ENCODE measurements around the gene EDEM3. TPM values are rescaled to one million over a fixed set of nuclear protein-coding genes. Genes with fewer than 3 reads are reported as not detected.
"Not testable (repeated sequence)": the region's sequence is repeated elsewhere in the genome, so short reads cannot be mapped to it uniquely, and the experiment has no call there.

Gene EDEM3
- total RNA-seq, 1 donor from 2014 or later = 27.0 TPM

DNA sequence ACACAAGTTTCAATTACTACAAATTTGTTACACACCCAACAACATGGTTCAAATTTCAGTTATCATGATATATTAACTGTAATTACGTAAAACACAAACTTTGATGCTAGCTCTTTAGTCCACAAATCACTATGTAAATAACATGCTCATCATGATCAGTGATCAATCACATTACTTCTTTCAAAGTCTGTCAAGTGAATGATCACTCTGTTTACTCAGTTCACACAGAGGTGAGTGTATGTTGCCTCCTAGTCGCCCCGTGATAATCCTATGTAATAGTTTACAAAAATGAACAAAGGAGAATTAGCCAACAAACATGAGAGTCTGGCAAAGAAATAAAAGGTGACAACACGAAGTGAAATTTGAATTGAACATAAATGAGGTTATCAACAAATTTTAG, 14.3 kb downstream of the EDEM3 start:
- ATAC-seq (no peak), DNase-seq (ENCODE audit: low spot score) (no peak)

DNA sequence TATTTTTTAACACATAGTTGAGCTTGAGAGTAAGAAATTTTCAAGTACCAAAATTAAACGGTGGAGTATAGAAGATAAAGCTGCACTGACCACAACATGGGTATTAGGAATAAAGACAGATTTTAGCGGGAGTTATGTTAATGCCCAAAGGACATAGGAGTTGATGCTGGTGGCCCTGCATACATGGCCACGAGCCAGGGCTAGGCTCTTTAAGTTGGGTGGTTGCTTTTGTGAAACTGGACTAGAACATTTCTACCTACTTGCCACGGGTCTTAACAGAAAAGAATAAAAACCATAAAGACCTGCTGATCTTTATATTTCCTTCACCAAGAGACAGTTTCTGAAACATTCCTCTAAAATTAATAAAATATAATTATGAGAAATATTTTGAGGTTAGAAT, 14.9 kb downstream of the EDEM3 start:
- no peak for DNase-seq (ENCODE audit: low spot score)
- no peak for ATAC-seq

GRCh38 chr1:184739070-184739469, 15.6 kb downstream of the EDEM3 start:
- DNase-seq (ENCODE audit: low spot score) (no peak), ATAC-seq (no peak)

GRCh38 chr1:184734980-184735379, 19.7 kb downstream of the EDEM3 start:
- DNase-seq (ENCODE audit: low spot score) = no peak
- ATAC-seq = no peak

DNA sequence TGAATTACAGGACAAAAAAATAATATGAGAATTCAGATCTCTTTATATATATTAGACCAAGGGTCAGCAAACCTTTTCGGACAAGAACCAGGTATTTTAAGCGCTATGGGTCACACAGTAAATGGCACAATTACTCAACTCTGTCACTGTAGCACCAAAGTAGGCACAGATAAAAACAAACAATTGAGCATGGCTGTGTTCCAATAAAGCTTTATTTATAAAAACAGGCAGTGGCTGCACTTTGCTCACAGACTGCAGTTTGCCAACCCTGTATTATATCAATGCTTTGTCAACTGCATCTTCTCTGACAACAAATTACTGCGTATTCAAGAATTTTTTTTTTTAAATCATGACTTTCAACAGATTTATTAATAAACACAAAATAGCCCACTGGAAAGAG, 29.8 kb downstream of the EDEM3 start:
- ATAC-seq (peak; percentile 88), DNase-seq (ENCODE audit: low spot score) (no peak)

GRCh38 chr1:184716158-184716557, 38.5 kb downstream of the EDEM3 start:
- no peak for DNase-seq (ENCODE audit: low spot score)
- no peak for ATAC-seq

- DNase-seq (ENCODE audit: low spot score) (no peak), ATAC-seq (peak; percentile 74)
These were observed 45.2 kb downstream of the EDEM3 start for GRCh38 chr1:184709418-184709817.

GRCh38 chr1:184708084-184708676, 46.5 kb downstream of the EDEM3 start:
- ATAC-seq = no peak
- DNase-seq (ENCODE audit: low spot score) = no peak

- no peak for ATAC-seq
- DNase-seq (ENCODE audit: low spot score) = no peak
These were observed 49.4 kb downstream of the EDEM3 start for GRCh38 chr1:184705271-184705670.

- DNase-seq (ENCODE audit: low spot score) (no peak), ATAC-seq (no peak)
These were observed 52.8 kb downstream of the EDEM3 start for GRCh38 chr1:184701816-184702215.

DNA sequence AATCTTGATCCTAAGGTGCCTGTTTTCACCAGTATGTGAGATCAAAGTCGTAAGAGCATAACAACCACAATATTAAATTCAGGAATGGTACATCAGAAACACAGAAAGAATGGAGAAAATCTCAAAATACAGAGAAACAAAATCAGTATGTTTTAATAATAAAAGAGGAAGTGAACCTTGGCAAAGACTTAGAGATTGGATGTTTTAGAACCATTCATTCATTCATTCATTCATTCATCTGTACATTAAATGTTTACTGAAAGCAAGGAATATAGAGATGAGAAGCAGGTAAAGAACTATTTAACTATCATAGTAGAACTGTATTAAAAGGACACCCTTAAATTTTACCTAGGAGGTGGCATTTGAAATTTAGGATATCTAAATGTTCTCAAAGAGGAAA, 55.7 kb downstream of the EDEM3 start:
- ATAC-seq = no peak
- DNase-seq (ENCODE audit: low spot score) = no peak

GRCh38 chr1:184698016-184698415, 56.6 kb downstream of the EDEM3 start:
- no peak for ATAC-seq
- no peak for DNase-seq (ENCODE audit: low spot score)

- ATAC-seq (no peak), DNase-seq (ENCODE audit: low spot score) (no peak)
These were observed 58.3 kb downstream of the EDEM3 start for GRCh38 chr1:184696403-184696802.

DNA sequence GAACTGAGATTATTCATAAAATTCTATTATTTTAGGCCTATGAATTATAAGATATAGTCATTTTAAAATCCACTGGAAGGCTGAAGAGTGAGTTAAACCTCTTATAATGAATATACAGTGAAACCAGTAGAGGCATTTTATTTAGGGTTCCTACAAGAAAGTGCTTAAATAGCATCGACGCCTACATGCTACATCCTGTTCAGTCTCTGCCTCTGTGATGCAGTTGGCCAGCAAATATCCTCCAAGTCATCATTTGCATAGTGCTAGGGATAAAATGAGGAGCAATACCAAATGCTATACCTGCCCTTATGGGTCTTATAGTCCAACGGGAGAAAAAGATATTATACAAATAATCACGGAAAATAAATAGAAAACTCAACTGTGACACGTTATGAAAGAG, 59.6 kb downstream of the EDEM3 start:
- ATAC-seq (no peak), DNase-seq (ENCODE audit: low spot score) (no peak)

GRCh38 chr1:184693011-184693410, 61.6 kb downstream of the EDEM3 start:
- DNase-seq (ENCODE audit: low spot score) (no peak), ATAC-seq (no peak)

- ATAC-seq = peak; percentile 77
These were observed 62.8 kb downstream of the EDEM3 start for GRCh38 chr1:184691719-184692324.

DNA sequence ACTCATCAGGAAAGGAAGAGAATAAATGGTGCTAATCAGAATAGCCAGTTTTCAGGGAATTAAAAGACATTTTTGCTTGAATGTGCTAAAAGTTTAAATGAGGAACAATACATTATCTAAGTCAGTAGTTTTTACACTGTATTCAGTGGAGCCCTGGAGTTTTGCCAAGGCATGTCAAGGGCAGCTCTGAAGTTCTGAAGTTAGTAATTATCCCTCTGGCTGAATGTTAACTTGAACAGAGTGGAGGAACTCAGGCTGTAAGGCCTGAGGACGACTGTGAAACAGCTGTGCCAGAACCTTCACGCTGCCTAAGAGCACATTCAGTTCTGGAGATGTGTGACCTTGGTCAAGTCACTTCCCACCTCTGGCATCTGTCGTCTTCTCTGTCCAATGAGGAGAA, 68.1 kb downstream of the EDEM3 start:
- DNase-seq (ENCODE audit: low spot score) (no peak), ATAC-seq (peak; percentile 17)

More at GRCh38 chr1:184691719-184692324, 62.8 kb downstream of the EDEM3 start:
- DNase-seq (ENCODE audit: low spot score) = no peak

DNA sequence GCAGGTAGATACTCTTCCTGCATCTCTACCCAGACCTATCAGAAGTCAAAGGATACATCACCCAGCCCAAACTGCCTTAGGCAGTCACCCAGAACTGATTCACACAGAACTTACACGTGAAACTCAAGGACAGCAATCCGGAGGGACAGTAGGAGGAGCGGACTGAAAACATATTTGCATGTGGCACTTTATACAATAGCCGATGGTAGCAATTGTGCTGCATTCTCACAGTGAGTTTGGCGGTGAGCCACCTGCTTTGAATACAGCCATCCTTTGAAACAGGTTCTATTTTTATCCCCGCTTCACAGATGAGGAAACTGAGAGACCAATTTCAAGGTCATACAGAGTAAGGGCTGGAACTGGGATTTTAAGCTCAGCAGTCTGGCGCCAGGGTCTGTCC, 69.5 kb downstream of the EDEM3 start:
- DNase-seq (ENCODE audit: low spot score) (no peak), ATAC-seq (no peak)

DNA sequence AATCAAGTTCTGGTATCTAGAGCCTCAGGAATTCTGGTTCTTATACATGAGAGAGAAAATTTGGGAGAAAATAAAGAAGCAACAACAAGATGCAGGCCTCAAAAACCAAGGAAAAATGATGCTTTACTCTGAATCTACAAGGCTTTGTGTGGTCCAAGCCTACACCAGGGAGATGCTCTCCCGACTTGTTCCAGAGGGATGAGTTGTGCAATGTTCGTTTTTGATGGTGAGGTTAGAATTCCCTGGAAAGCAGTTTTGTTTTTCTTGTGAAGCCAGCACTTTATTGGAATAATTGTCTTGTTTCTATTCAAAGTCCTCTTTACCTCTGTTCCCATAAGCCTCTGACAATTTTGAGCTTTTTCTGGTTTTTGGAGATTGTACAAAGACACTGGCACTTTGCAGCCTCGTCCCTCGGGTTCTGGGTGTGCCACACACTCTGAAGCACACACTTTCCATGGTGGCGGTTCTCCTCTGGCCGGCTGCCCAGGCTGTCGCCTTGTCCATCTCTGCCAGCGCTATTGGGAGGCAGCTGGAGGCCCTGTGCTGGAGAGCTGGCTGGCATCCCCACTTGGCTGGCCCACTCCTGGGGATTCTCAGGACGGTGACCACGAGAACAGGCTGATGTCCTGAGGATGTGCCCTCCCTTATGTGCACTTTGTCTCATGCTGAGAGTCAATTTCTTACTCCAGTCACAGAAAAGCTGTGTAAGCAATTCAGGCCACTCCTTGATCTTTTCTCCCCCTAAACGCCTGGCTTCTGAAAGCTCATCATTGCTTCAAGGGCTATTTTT, 70.2 kb downstream of the EDEM3 start:
- ATAC-seq (peak; percentile 39), DNase-seq (ENCODE audit: low spot score) (no peak)

DNA sequence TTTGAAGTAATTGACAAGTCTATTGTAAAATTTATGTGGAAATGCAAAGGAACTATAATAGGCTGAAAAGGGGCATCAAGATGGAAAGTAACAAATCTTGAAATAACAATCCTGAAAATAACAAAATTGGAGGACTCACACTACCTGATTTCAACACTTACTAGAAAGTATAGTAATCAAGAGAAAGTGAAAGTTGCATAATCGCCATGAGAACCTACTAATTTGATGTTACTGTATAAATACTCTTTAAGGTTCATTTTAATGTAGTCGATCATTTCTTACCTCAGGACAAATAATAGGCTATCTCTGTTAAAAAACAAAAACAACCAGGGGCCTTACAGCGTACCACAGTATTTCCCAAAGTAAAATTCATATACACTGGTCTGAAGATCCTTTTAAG, 71.7 kb downstream of the EDEM3 start:
- ATAC-seq (no peak), DNase-seq (ENCODE audit: low spot score) (no peak)

GRCh38 chr1:184680611-184681225, 73.9 kb downstream of the EDEM3 start:
- ATAC-seq = not testable (repeated sequence)

GRCh38 chr1:184679472-184679871, 75.2 kb downstream of the EDEM3 start:
- DNase-seq (ENCODE audit: low spot score); ATAC-seq: not testable (repeated sequence)

More at GRCh38 chr1:184680611-184681225, 73.9 kb downstream of the EDEM3 start:
- DNase-seq (ENCODE audit: low spot score) = not testable (repeated sequence)

Data from left lobe of liver (tissue), 2 donors.